Neural cell (in vitro differentiated cells): ENCODE results near the gene CELSR3. TPM values are rescaled to one million over a fixed set of nuclear protein-coding genes. Genes with fewer than 3 reads are reported as not detected.

Experiments used
- H2AFZ ChIP-seq: fragments of 200-600, 300-800 bp; sonication (generic), shearing (Covaris generic); 2 replicates; pipeline ENCODE4 v1.6.0; 2014; ENCODE audit warnings: low read depth, mild to moderate bottlenecking, antibody characterized with exemption, low read length, moderate library complexity
- H3F3A ChIP-seq: fragments of 200-600 bp; shearing (Covaris generic); 2 replicates; pipeline ENCODE4 v1.6.1; 2016; ENCODE audit warnings: mild to moderate bottlenecking, moderate library complexity, mixed read lengths, antibody characterized with exemption, low read length; ENCODE audit not compliant: insufficient read depth, poor library complexity, severe bottlenecking
- H3K27ac ChIP-seq: fragments of 200-600, 300-800 bp; sonication (generic), shearing (Covaris generic); 2 replicates; pipeline ENCODE4 v1.5.1; 2014; ENCODE audit warnings: mild to moderate bottlenecking, low read length, moderate library complexity
- H3K27me3 ChIP-seq: fragments of 300-800, 200-600 bp; sonication (generic), shearing (Covaris generic); 2 replicates; pipeline ENCODE4 v1.6.0; 2014; ENCODE audit warnings: mild to moderate bottlenecking, low read depth, low read length, moderate library complexity; ENCODE audit not compliant: insufficient read depth
- H3K36me3 ChIP-seq: fragments of 300-800, 200-600 bp; sonication (generic), shearing (Covaris generic); 2 replicates; pipeline ENCODE4 v1.5.1; 2014; ENCODE audit warnings: mild to moderate bottlenecking, antibody characterized with exemption, low read length, moderate library complexity; ENCODE audit not compliant: insufficient read depth
- H3K4me2 ChIP-seq: fragments of 300-800, 200-600 bp; sonication (generic), shearing (Covaris generic); 2 replicates; pipeline ENCODE4 v1.6.0; 2014; ENCODE audit warnings: mild to moderate bottlenecking, low read length
- H3K4me3 ChIP-seq: fragments of 300-800, 200-600 bp; sonication (generic), shearing (Covaris generic); 2 replicates; pipeline ENCODE4 v1.5.1; 2014; ENCODE audit warnings: mild to moderate bottlenecking, low read length, moderate library complexity
- H3K79me2 ChIP-seq: fragments of 200-600 bp; shearing (Covaris generic); replicated peaks from 2 replicates; pipeline ENCODE4 v1.6.0; 2014; ENCODE audit warnings: mild to moderate bottlenecking, low read length, moderate library complexity; ENCODE audit not compliant: insufficient read depth
- H3K9ac ChIP-seq: fragments of 300-800, 200-600 bp; sonication (generic), shearing (Covaris generic); 2 replicates; pipeline ENCODE4 v1.6.1; 2016; ENCODE audit warnings: mild to moderate bottlenecking, low read length, mixed read lengths
- H3K9me2 ChIP-seq: fragments of 200-600 bp; shearing (Covaris generic); 2 replicates; pipeline ENCODE4 v1.6.1; 2016; ENCODE audit warnings: mild to moderate bottlenecking, low read length, mixed read lengths; ENCODE audit not compliant: insufficient read depth
- H3K9me3 ChIP-seq: fragments of 200-600, 300-800 bp; sonication (generic), shearing (Covaris generic); 2 replicates; pipeline ENCODE4 v1.6.1; 2016; ENCODE audit warnings: mild to moderate bottlenecking, mixed run types, low read length, moderate library complexity, mixed read lengths
- H4K20me1 ChIP-seq: fragments of 200-600 bp; shearing (Covaris generic); 2 replicates; pipeline ENCODE4 v1.6.1; 2016; ENCODE audit warnings: mild to moderate bottlenecking, mixed run types; ENCODE audit not compliant: insufficient read depth
- CTCF ChIP-seq: fragments of 450-650 bp; IDR thresholded peaks from 2 replicates; pipeline ENCODE4 v1.5.1; 2014; ENCODE audit warnings: antibody characterized with exemption, mild to moderate bottlenecking, moderate library complexity; ENCODE audit not compliant: poor library complexity, severe bottlenecking
- EP300 ChIP-seq: fragments of 450-650 bp; conservative IDR thresholded peaks from 2 replicates; pipeline ENCODE4 v1.6.1; 2014; ENCODE audit warnings: antibody characterized with exemption, mild to moderate bottlenecking, moderate library complexity; ENCODE audit not compliant: poor library complexity, severe bottlenecking
- EZH2 ChIP-seq: fragments of 200-600, 300-800 bp; shearing (Covaris generic), sonication (generic); IDR thresholded peaks from 2 replicates; pipeline ENCODE4 v1.6.1; 2014; ENCODE audit warnings: antibody characterized with exemption, low read length, borderline replicate concordance, mild to moderate bottlenecking; ENCODE audit not compliant: insufficient read depth, poor library complexity, severe bottlenecking
- MXI1 ChIP-seq: fragments of 450-650 bp; conservative IDR thresholded peaks from 2 replicates; pipeline ENCODE4 v1.6.1; 2014; ENCODE audit warnings: antibody characterized with exemption, mild to moderate bottlenecking; ENCODE audit not compliant: poor library complexity, severe bottlenecking
- POLR2AphosphoS5 ChIP-seq: IDR thresholded peaks from 2 replicates; pipeline ENCODE4 v1.6.1; 2012
- RAD21 ChIP-seq: fragments of 450-650 bp; conservative IDR thresholded peaks from 2 replicates; pipeline ENCODE4 v1.6.1; 2014; ENCODE audit warnings: antibody characterized with exemption, mild to moderate bottlenecking, moderate library complexity
- REST ChIP-seq: IDR thresholded peaks from 2 replicates; pipeline ENCODE4 v1.6.1; 2012; ENCODE audit warnings: borderline replicate concordance
- SMC3 ChIP-seq: fragments of 450-650 bp; conservative IDR thresholded peaks from 2 replicates; pipeline ENCODE4 v1.6.1; 2014; ENCODE audit warnings: antibody characterized with exemption, mild to moderate bottlenecking, moderate library complexity; ENCODE audit not compliant: poor library complexity
- TAF1 ChIP-seq: IDR thresholded peaks from 2 replicates; pipeline ENCODE4 v1.6.1; 2012; ENCODE audit warnings: low read depth
- polyA plus RNA-seq: library from polyadenylated mRNA; depleted of rRNA; stranded (reverse); fragments of >200 nt; gene quantifications from 2 replicates; pipeline ENCODE4 v1.2.3, GENCODE V29; 2014

The CELSR3 gene
- polyA plus RNA-seq, 1 donor from 2014 or later = 54.9 TPM

- no peak overlapping the region for H3K4me3 ChIP-seq
- H4K20me1 ChIP-seq = peaks cover 9% of the 10 kb centered on the region
- peaks cover 10% of the 10 kb centered on the region for H3K36me3 ChIP-seq
- H3F3A ChIP-seq = no peaks in the 10 kb centered on the region
- no peak overlapping the region for H3K9ac ChIP-seq
- H3K27me3 ChIP-seq = no peaks in the 10 kb centered on the region
- no peaks in the 10 kb centered on the region for H3K9me3 ChIP-seq
- H3K27ac ChIP-seq = no peak overlapping the region
- H3K79me2 ChIP-seq = peaks cover 11% of the 10 kb centered on the region
- TF ChIP-seq RAD21 (no peak), CTCF (no peak), SMC3 (no peak), TAF1 (no peak), REST (no peak), POLR2AphosphoS5 (no peak), EP300 (no peak), EZH2 (no peak), MXI1 (no peak)
- no peaks in the 10 kb centered on the region for H3K9me2 ChIP-seq
- no peak overlapping the region for H2AFZ ChIP-seq
- no peak overlapping the region for H3K4me2 ChIP-seq
Observed at GRCh38 chr3:48682786-48683185, 20.1 kb upstream of the CELSR3 start.

GRCh38 chr3:48681974-48682610 is 19.4 kb upstream of the CELSR3 start:
- H3K27ac ChIP-seq = no peak overlapping the region
- no peaks in the 10 kb centered on the region for H3K9me2 ChIP-seq
- H3K36me3 ChIP-seq = peaks cover 14% of the 10 kb centered on the region
- H3K4me2 ChIP-seq = no peak overlapping the region
- no peaks in the 10 kb centered on the region for H3K9me3 ChIP-seq
- TF ChIP-seq CTCF = no peak
- no peak for TF ChIP-seq RAD21
- TF ChIP-seq EZH2 = no peak
- no peak for TF ChIP-seq TAF1
- H4K20me1 ChIP-seq = peaks cover 2% of the 10 kb centered on the region
- no peak overlapping the region for H2AFZ ChIP-seq
- no peaks in the 10 kb centered on the region for H3F3A ChIP-seq
- H3K4me3 ChIP-seq = no peak overlapping the region
- H3K79me2 ChIP-seq = peaks cover 11% of the 10 kb centered on the region
- no peaks in the 10 kb centered on the region for H3K27me3 ChIP-seq
- H3K9ac ChIP-seq = no peak overlapping the region
